ENCODE results near the gene HNRNPL. TPM values are rescaled to one million over a fixed set of nuclear protein-coding genes. Genes with fewer than 3 reads are reported as not detected.
"Not testable (repeated sequence)": the region's sequence is repeated elsewhere in the genome, so short reads cannot be mapped to it uniquely, and the experiment has no call there.

HNRNPL gene
- total and polyA plus RNA-seq, 10 of the 15 experiments (the other 5 are each of a cell fraction or from before 2014, with no cell fraction given), result 32.5 to 512 (median 306) TPM

GRCh38 chr19:38888876-38889275 is 39.1 kb upstream of the HNRNPL start:
- no peaks in the 10 kb centered on the region; a peak in 1 of 4 replicates for H3K36me3 ChIP-seq (ENCODE audit: control insufficient read depth in 2 of 2, insufficient read depth in 2 of 2, low read length in 1 of 2)
- no peak overlapping the region for H3K4me3 ChIP-seq
- TF ChIP-seq ZNF384 (IDR thresholded peaks at IDR 0.05; ENCODE audit: borderline replicate concordance, low read depth, low read length) (no peak), SMC3 (IDR thresholded peaks at IDR 0.05; ENCODE audit: borderline replicate concordance, low read length) (no peak), SKIL (IDR thresholded peaks at IDR 0.05; ENCODE audit: low read depth, poor library complexity, severe bottlenecking) (no peak), GATAD2B (conservative IDR thresholded peaks at IDR 0.05; ENCODE audit: low read depth) (no peak), BCL11A (IDR thresholded peaks at IDR 0.05; ENCODE audit: low read depth, low read length) (no peak), BMI1 (IDR thresholded peaks at IDR 0.05; ENCODE audit: borderline replicate concordance) (no peak), PAX5 (IDR thresholded peaks at IDR 0.05; ENCODE audit: borderline replicate concordance, low read depth, low read length) (no peak)
- no TSS peak for BruUV-seq (replicated peaks)
- WGBS (ENCODE audit: insufficient coverage, insufficient replicate concordance, low lambda C conversion rate, missing lambda C conversion rate), result 87% methylated on average over 15 of the region's 17 CpGs
- H3K27ac ChIP-seq (ENCODE audit: control insufficient read depth, insufficient read depth), result no peak overlapping the region
- no peak overlapping the region for H2AFZ ChIP-seq (ENCODE audit: control insufficient read depth, low read depth, low read length)
- no peaks in the 10 kb centered on the region for H3K9me3 ChIP-seq (replicated peaks; ENCODE audit: control insufficient read depth, insufficient read depth, low read length)
- CTCF ChIA-PET, result interaction anchor here (1.3 to 5.8 kb wide), 5 partner anchors 11 to 376 kb away, joined by 8 to 62 read pairs (median 15); partner anchors contain the start of genes NFKBIB, RINL and SIRT2
- H3K27me3 ChIP-seq (replicated peaks in 1 of 2; ENCODE audit: control insufficient read depth in 2 of 2, insufficient read depth in 2 of 2, low read length in 1 of 2), result no peaks in the 10 kb centered on the region
- intact Hi-C loops (cut with micrococcal nuclease; ENCODE audit: unreplicated experiment) (loop anchor here (10.0 kb wide), 2 partner anchors 54 to 104 kb away; partner anchors contain the start of genes ECH1 and LGALS7B), in situ Hi-C loops (cut with MboI) (no loop called here)
- SMC1A ChIA-PET (ENCODE audit: uncharacterized antibody, unreplicated experiment), result no interaction called here
- DNase-seq (ENCODE audit: low read depth, low spot score), result no peak
- no peak overlapping the region for H3K4me2 ChIP-seq (ENCODE audit: control insufficient read depth, insufficient read depth)
- H4K20me1 ChIP-seq (ENCODE audit: control insufficient read depth, insufficient read depth), result no peaks in the 10 kb centered on the region
- no peak overlapping the region for H3K9ac ChIP-seq (ENCODE audit: control insufficient read depth, insufficient read depth, low read length)
- no peaks in the 10 kb centered on the region for H3K4me1 ChIP-seq (ENCODE audit: control insufficient read depth, insufficient read depth, low read length)
- no peak for FAIRE-seq
- RAD21 ChIA-PET (ENCODE audit: unreplicated experiment), result interaction anchor here (1.4 kb wide), 1 partner anchor 11 kb away, joined by 8 read pairs; the partner anchor contains the start of gene RINL
- ATAC-seq, result no peak
- POLR2A ChIA-PET, result no interaction called here
- no peaks in the 10 kb centered on the region for H3K79me2 ChIP-seq (ENCODE audit: control insufficient read depth, insufficient read depth, low read length)

GRCh38 chr19:38884691-38885090 is 34.9 kb upstream of the HNRNPL start:
- ChIA-PET CTCF (interaction anchor here (0.6 to 1.1 kb wide), 3 partner anchors 44 to 482 kb away, joined by 3 to 5 read pairs (median 4); partner anchors contain the start of gene FAM98C), RAD21 (ENCODE audit: unreplicated experiment) (interaction anchor here (1.5 kb wide), 1 partner anchor 481 kb away, joined by 3 read pairs; the partner anchor contains the start of gene FAM98C), POLR2A (interaction anchor here (2.2 kb wide), 1 partner anchor 232 kb away, joined by 6 read pairs; no protein-coding TSS in a partner anchor)
- BruUV-seq (replicated peaks); in situ Hi-C loops (cut with MboI); H3K9ac ChIP-seq (ENCODE audit: control insufficient read depth, insufficient read depth, low read length); H3K27me3 ChIP-seq (replicated peaks in 1 of 2; ENCODE audit: control insufficient read depth in 2 of 2, insufficient read depth in 2 of 2, low read length in 1 of 2); H2AFZ ChIP-seq (ENCODE audit: control insufficient read depth, low read depth, low read length); H3K36me3 ChIP-seq (ENCODE audit: control insufficient read depth in 2 of 2, insufficient read depth in 2 of 2, low read length in 1 of 2); H3K4me2 ChIP-seq (ENCODE audit: control insufficient read depth, insufficient read depth); FAIRE-seq; DNase-seq (ENCODE audit: low read depth, low spot score); H4K20me1 ChIP-seq (ENCODE audit: control insufficient read depth, insufficient read depth); H3K27ac ChIP-seq (ENCODE audit: control insufficient read depth, insufficient read depth); H3K79me2 ChIP-seq (ENCODE audit: control insufficient read depth, insufficient read depth, low read length); H3K9me3 ChIP-seq (replicated peaks; ENCODE audit: control insufficient read depth, insufficient read depth, low read length); H3K4me3 ChIP-seq; SMC1A ChIA-PET (ENCODE audit: uncharacterized antibody, unreplicated experiment); H3K4me1 ChIP-seq (ENCODE audit: control insufficient read depth, insufficient read depth, low read length); ATAC-seq: not testable (repeated sequence)
- 83% methylated on average over 3 of the region's 3 CpGs for WGBS (ENCODE audit: insufficient coverage, insufficient replicate concordance, low lambda C conversion rate, missing lambda C conversion rate)
- intact Hi-C loops (cut with micrococcal nuclease; ENCODE audit: unreplicated experiment), result loop anchor here (10.0 kb wide), 2 partner anchors 50 to 100 kb away; partner anchors contain the start of genes ECH1 and LGALS7B
